Measurements from ENCODE around the gene KLRG1.

KLRG1 gene

GRCh38 chr12:8985213-8985754 lies 4.1 kb upstream of the KLRG1 start:
- DNase-seq (ENCODE audit: low read depth): no peak

- no peak for DNase-seq (ENCODE audit: low read depth)
Observed at GRCh38 chr12:8987163-8987562, 2.2 kb upstream of the KLRG1 start.

- no peak for DNase-seq (ENCODE audit: low read depth)
Observed at GRCh38 chr12:8987685-8988084, 1.7 kb upstream of the KLRG1 start.

GRCh38 chr12:8991371-8992345 lies 2.3 kb downstream of the KLRG1 start:
- no peak for DNase-seq (ENCODE audit: low read depth)

GRCh38 chr12:8993827-8994226 lies 4.5 kb downstream of the KLRG1 start:
- no peak for DNase-seq (ENCODE audit: low read depth)

- DNase-seq (ENCODE audit: low read depth): no peak
Observed at GRCh38 chr12:8995021-8995775, 5.9 kb downstream of the KLRG1 start.

GRCh38 chr12:8996682-8997405 lies 7.5 kb downstream of the KLRG1 start:
- DNase-seq (ENCODE audit: low read depth): no peak

- DNase-seq (ENCODE audit: low read depth): no peak
Observed at GRCh38 chr12:9001233-9001632, 11.9 kb downstream of the KLRG1 start.

GRCh38 chr12:9002335-9002734 lies 13.0 kb downstream of the KLRG1 start:
- no peak for DNase-seq (ENCODE audit: low read depth)

- DNase-seq (ENCODE audit: low read depth): no peak
Observed at GRCh38 chr12:9022592-9022991, 33.2 kb downstream of the KLRG1 start.

- no peak for DNase-seq (ENCODE audit: low read depth)
Observed at GRCh38 chr12:9024512-9024911, 35.2 kb downstream of the KLRG1 start.

GRCh38 chr12:9027161-9028059 lies 38.1 kb downstream of the KLRG1 start:
- no peak for DNase-seq (ENCODE audit: low read depth)

- no peak for DNase-seq (ENCODE audit: low read depth)
Observed at GRCh38 chr12:9030776-9031175, 41.4 kb downstream of the KLRG1 start.

- no peak for DNase-seq (ENCODE audit: low read depth)
Observed at GRCh38 chr12:9032202-9032964, 43.0 kb downstream of the KLRG1 start.

GRCh38 chr12:9033265-9033887 lies 44.0 kb downstream of the KLRG1 start:
- DNase-seq (ENCODE audit: low read depth): no peak

- no peak for DNase-seq (ENCODE audit: low read depth)
Observed at GRCh38 chr12:9034095-9034494, 44.7 kb downstream of the KLRG1 start.

- DNase-seq (ENCODE audit: low read depth): no peak
Observed at GRCh38 chr12:9036227-9036626, 46.9 kb downstream of the KLRG1 start.

- no peak for DNase-seq (ENCODE audit: low read depth)
Observed at GRCh38 chr12:9037431-9037830, 48.1 kb downstream of the KLRG1 start.

- no peak for DNase-seq (ENCODE audit: low read depth)
Observed at GRCh38 chr12:9039397-9039977, 50.1 kb downstream of the KLRG1 start.
